ES-I3 (cell line): ENCODE data around the gene CD8B2.
A peak's percentile ranks its signal among the peaks of the same experiment; 100 is the strongest.
"Not testable (repeated sequence)": the region's sequence is repeated elsewhere in the genome, so short reads cannot be mapped to it uniquely, and the experiment has no call there.

Experiments used
- H3K36me3 ChIP-seq: 2 replicates; pipeline ENCODE4 v1.6.1; 2013; ENCODE audit warnings: mild to moderate bottlenecking, low read length, control low read depth, moderate library complexity; ENCODE audit not compliant: insufficient read depth
- H3K4me1 ChIP-seq: 2 replicates; pipeline ENCODE4 v1.6.1; 2013; ENCODE audit warnings: mild to moderate bottlenecking, control low read depth, low read length; ENCODE audit not compliant: insufficient read depth
- H3K9ac ChIP-seq: 2 replicates; pipeline ENCODE4 v1.6.1; 2013; ENCODE audit warnings: low read depth, mild to moderate bottlenecking, low read length, moderate library complexity
- H3K9me3 ChIP-seq: 2 replicates; pipeline ENCODE4 v1.6.1; 2013; ENCODE audit warnings: mild to moderate bottlenecking, low read length, moderate library complexity; ENCODE audit not compliant: control insufficient read depth, insufficient read depth

CD8B2 gene

DNA sequence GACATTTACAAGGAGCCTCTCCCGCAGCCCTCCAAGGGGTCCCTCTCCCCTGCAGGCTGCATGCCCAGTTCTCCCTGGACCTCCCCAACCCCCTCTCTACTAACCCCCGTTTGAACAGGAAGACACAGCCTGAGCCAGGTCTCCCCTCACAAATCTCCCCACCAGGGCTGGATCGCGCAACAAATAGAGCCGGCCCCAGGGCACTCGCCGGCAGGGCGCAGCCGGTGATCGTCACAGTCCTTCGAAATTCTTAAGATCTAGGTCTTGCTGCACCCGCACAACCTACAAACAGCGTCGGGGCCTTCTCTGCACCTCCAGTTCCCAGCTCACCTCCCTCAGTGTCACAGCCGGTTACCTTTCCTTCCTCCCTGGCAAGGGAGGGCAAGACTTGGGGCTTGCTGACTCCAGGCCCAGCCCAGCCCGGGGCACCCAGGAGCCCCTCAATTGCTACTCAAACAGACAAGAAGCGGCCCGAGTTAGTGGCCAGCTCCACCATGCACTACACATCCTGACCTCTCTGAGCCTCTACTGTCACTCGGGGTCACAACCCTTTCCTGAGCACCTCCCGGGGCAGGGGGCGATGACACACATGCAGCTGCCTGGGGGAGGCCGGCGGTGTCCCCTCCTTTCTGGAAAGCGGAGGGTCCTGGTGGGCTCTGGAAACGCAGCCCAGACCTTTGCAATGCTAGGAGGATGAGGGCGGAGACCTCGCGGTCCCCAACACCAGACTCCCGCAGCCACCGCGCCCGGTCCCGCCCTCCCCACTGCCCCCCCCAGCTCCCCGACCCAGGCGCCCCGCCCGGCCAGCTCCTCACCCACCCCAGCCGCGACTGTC, at the start of gene CD8B2:
Gene CD8B2 (plus strand): TSS at position 814 of the 835 bp plus-strand sequence. CDS start 63 bp downstream, outside the sequence.
- H3K4me1 ChIP-seq, H3K36me3 ChIP-seq, H3K9me3 ChIP-seq: not testable (repeated sequence)
- peak within 1 kb of the TSS; percentile 28; the same call in 1 of the 2 replicates for H3K9ac ChIP-seq

- H3K9me3 ChIP-seq, H3K36me3 ChIP-seq, H3K9ac ChIP-seq, H3K4me1 ChIP-seq: not testable (repeated sequence)
These were observed 25.3 kb upstream of the CD8B2 start for GRCh38 chr2:106461882-106462281.

- not testable (repeated sequence) for H3K9me3 ChIP-seq, H3K4me1 ChIP-seq, H3K9ac ChIP-seq, H3K36me3 ChIP-seq
These were observed 19.6 kb upstream of the CD8B2 start for GRCh38 chr2:106467516-106467915.

- H3K9ac ChIP-seq, H3K9me3 ChIP-seq, H3K4me1 ChIP-seq, H3K36me3 ChIP-seq: not testable (repeated sequence)
These were observed 19.1 kb upstream of the CD8B2 start, which contains the start of gene RGPD3 for GRCh38 chr2:106468107-106468506. Gene RGPD3 (minus strand): TSS chr2:106468413. CDS start chr2:106468288, 125 bp downstream.

DNA sequence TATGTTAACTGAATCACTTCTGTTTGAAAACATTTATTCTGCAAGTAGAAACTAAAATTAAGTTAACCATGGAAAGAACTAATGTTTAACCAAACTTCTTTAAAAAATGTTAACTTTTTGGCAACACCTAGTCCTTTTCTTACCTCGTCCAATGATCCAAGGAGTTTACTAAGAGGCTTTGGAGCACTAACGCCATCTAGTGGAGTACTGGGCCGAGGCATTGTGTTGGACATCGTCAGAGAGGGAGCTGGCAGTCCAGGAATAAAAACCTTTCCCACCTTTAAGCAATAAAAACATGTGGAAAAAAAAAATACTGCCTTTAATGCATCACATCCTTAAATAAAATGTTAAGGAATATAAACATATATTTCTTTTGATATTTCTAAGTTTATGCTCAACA, 16.5 kb upstream of the CD8B2 start:
- not testable (repeated sequence) for H3K36me3 ChIP-seq, H3K9ac ChIP-seq, H3K4me1 ChIP-seq, H3K9me3 ChIP-seq

- H3K9me3 ChIP-seq, H3K4me1 ChIP-seq, H3K9ac ChIP-seq, H3K36me3 ChIP-seq: not testable (repeated sequence)
These were observed 9.5 kb upstream of the CD8B2 start for GRCh38 chr2:106477647-106478046.

- H3K9ac ChIP-seq, H3K36me3 ChIP-seq, H3K4me1 ChIP-seq, H3K9me3 ChIP-seq: not testable (repeated sequence)
These were observed 7.6 kb upstream of the CD8B2 start for GRCh38 chr2:106479563-106479962.

- H3K9ac ChIP-seq: peak overlapping the region; percentile 28; the same call in 1 of the 2 replicates
- H3K36me3 ChIP-seq, H3K9me3 ChIP-seq, H3K4me1 ChIP-seq: not testable (repeated sequence)
These were observed 425 bp downstream of the CD8B2 start for GRCh38 chr2:106487386-106488191.

DNA sequence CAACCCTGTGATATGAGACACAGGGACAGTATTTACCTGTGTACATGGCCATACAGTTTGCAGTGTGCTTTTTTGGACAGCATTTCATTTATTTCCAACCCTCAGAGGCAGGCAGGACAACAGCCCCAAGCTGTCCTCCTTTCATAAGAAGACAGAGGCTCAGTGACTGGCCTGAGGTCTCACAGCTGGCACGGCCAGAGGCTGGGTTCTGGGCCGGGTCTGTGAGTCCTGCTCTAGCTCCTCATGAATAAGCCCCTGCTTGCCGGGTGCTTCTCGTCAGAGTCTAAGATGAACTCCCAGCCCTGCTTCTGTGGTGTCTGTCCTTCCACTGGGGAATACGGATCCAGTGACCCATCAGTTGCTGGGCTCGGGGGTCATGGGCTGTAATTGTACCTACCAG, 2.5 kb downstream of the CD8B2 start:
- H3K36me3 ChIP-seq, H3K4me1 ChIP-seq, H3K9ac ChIP-seq, H3K9me3 ChIP-seq: not testable (repeated sequence)

DNA sequence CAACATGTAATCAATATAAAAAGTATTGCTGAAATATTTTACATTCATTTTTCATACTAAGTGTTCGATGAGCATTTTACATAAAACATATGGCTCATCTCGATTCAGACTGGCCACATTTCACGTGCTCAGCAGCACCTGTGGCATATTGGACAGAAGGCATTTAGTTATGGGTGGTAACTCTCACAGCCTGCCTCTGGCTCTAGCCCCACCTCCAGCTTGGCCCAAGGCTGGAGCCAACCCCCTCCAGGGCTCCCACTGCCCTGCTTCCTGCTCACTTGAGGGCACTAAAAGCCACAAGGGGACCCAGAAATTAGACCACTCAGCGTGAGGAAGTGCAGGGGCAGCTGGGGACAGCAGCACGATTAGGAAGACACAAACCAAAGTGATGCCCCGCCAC, 5.2 kb downstream of the CD8B2 start:
- not testable (repeated sequence) for H3K4me1 ChIP-seq, H3K9me3 ChIP-seq, H3K36me3 ChIP-seq, H3K9ac ChIP-seq

DNA sequence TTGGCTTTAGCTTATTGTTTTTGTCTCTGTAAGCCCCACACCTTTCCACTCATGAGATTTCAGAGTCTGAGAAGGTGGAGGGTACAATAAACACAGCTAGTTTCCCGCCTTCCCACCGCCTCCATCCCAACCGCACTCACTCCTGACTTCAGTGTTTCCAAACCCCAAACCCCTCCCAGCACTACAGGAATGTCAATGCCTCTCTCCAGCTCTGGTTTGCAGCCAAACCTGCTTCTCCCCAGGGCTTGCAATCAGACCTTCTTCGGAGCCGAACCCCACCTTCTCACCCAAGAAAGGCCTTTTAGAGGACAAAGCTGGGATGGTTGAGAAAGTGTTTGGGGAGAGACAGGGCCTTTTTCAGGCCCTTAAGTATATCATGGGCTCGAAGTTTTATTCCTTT, 5.7 kb downstream of the CD8B2 start:
- H3K9me3 ChIP-seq, H3K4me1 ChIP-seq, H3K36me3 ChIP-seq, H3K9ac ChIP-seq: not testable (repeated sequence)

DNA sequence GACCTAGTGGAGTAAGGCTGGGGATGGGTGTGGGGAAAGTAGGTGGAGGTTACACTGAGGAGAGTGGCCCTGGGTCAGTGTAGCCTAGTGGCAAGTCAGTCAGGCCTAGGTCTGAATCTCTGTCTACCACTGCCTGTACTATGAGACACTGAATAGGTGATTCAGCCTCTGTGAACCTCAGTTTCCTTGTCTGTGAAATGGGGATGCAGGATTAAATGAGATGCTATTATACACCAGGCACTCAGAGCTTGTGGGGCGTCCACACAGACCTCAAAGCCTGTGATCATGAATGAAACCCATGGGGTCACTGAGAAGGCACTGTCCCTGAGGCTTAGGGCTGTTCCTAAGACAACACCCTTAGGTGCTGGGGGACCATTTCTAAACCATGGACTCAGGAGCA, 11.4 kb downstream of the CD8B2 start:
- not testable (repeated sequence) for H3K4me1 ChIP-seq, H3K9ac ChIP-seq, H3K9me3 ChIP-seq

DNA sequence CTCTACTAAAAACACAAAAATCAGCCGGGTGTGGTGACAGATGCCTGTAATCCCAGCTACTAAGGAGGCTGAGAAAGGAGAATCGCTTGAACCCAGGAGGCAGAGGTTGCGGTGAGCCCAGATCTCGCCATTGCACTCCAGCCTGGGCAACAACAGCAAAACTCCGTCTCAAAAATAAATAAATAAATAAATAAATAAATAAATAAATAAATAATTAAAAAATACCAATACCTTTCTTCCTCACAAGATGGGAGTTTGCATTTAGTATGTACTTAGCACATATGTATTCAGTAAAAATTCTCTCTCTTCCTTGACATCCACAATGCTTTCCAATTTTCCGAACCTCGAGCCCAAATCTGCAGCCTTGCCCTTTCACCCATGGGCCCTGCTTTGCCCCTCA, 13.2 kb downstream of the CD8B2 start:
- H3K9ac ChIP-seq, H3K36me3 ChIP-seq, H3K9me3 ChIP-seq, H3K4me1 ChIP-seq: not testable (repeated sequence)

More for the DNA sequence above, 11.4 kb downstream of the CD8B2 start:
- not testable (repeated sequence) for H3K36me3 ChIP-seq

GRCh38 chr2:106502351-106502750, 15.2 kb downstream of the CD8B2 start:
- H3K9ac ChIP-seq, H3K9me3 ChIP-seq, H3K36me3 ChIP-seq, H3K4me1 ChIP-seq: not testable (repeated sequence)

GRCh38 chr2:106504192-106504591, 17.0 kb downstream of the CD8B2 start:
- H3K36me3 ChIP-seq, H3K4me1 ChIP-seq, H3K9ac ChIP-seq, H3K9me3 ChIP-seq: not testable (repeated sequence)
